ENCODE data around the gene MISP3. TPM values are rescaled to one million over a fixed set of nuclear protein-coding genes. Genes with fewer than 3 reads are reported as not detected.
"Not testable (repeated sequence)": the region's sequence is repeated elsewhere in the genome, so short reads cannot be mapped to it uniquely, and the experiment has no call there.

The MISP3 gene
- total RNA-seq, 1 donor from 2014 or later, result 2.3 TPM

- H3K4me1 Mint-ChIP-seq (ENCODE audit: low read depth), result peaks cover 11% of the 10 kb centered on the region
- peaks cover 43% of the 10 kb centered on the region for H3K36me3 Mint-ChIP-seq (ENCODE audit: low read depth)
Observed at GRCh38 chr19:14042659-14043608, 29.7 kb upstream of the MISP3 start.

GRCh38 chr19:14047866-14048265 lies 24.7 kb upstream of the MISP3 start:
- not testable (repeated sequence) for H3K27me3 Mint-ChIP-seq (ENCODE audit: insufficient read depth); DNase-seq (ENCODE audit: low spot score); H3K9me3 Mint-ChIP-seq; H3K27ac Mint-ChIP-seq; H3K4me3 Mint-ChIP-seq
- peaks cover 47% of the 10 kb centered on the region for H3K36me3 Mint-ChIP-seq (ENCODE audit: low read depth)
- H3K4me1 Mint-ChIP-seq (ENCODE audit: low read depth), result peaks cover 10% of the 10 kb centered on the region
- intact Hi-C loops (cut with micrococcal nuclease), result loop anchor here (1.0 to 5.0 kb wide), 2 partner anchors 81 to 168 kb away; no protein-coding TSS in a partner anchor

More at GRCh38 chr19:14042659-14043608, 29.7 kb upstream of the MISP3 start:
- peak overlapping the region; percentile 70 for H3K27ac Mint-ChIP-seq
- H3K4me3 Mint-ChIP-seq; H3K9me3 Mint-ChIP-seq; H3K27me3 Mint-ChIP-seq (ENCODE audit: insufficient read depth): not testable (repeated sequence)
- peak; percentile 19 for DNase-seq (ENCODE audit: low spot score)
- intact Hi-C loops (cut with micrococcal nuclease), result loop anchor here (1.0 kb wide), 1 partner anchor 163 kb away; no protein-coding TSS in a partner anchor

GRCh38 chr19:14048443-14049153 lies 24.0 kb upstream of the MISP3 start:
- Mint-ChIP-seq H3K36me3 (ENCODE audit: low read depth) (peaks cover 46% of the 10 kb centered on the region), H3K4me1 (ENCODE audit: low read depth) (peaks cover 7% of the 10 kb centered on the region), H3K4me3 (no peak overlapping the region), H3K27me3 (ENCODE audit: insufficient read depth) (no peaks in the 10 kb centered on the region), H3K9me3 (peaks cover 4% of the 10 kb centered on the region), H3K27ac (no peak overlapping the region)
- intact Hi-C loops (cut with micrococcal nuclease), result loop anchor here (1.0 to 5.0 kb wide), 2 partner anchors 81 to 168 kb away; no protein-coding TSS in a partner anchor
- peak; percentile 60 for DNase-seq (ENCODE audit: low spot score)

- DNase-seq (ENCODE audit: low spot score), result no peak
- Mint-ChIP-seq H3K27me3 (ENCODE audit: insufficient read depth) (peaks cover 7% of the 10 kb centered on the region), H3K27ac (no peak overlapping the region), H3K9me3 (peaks cover 4% of the 10 kb centered on the region), H3K4me3 (no peak overlapping the region), H3K4me1 (ENCODE audit: low read depth) (peaks cover 7% of the 10 kb centered on the region), H3K36me3 (ENCODE audit: low read depth) (peaks cover 51% of the 10 kb centered on the region)
- intact Hi-C loops (cut with micrococcal nuclease), result no loop called here
Observed at GRCh38 chr19:14050512-14050911, 22.1 kb upstream of the MISP3 start.

- peaks cover 47% of the 10 kb centered on the region for H3K36me3 Mint-ChIP-seq (ENCODE audit: low read depth)
- H3K4me1 Mint-ChIP-seq (ENCODE audit: low read depth); H3K27me3 Mint-ChIP-seq (ENCODE audit: insufficient read depth); H3K4me3 Mint-ChIP-seq; intact Hi-C loops (cut with micrococcal nuclease); H3K27ac Mint-ChIP-seq; H3K9me3 Mint-ChIP-seq; DNase-seq (ENCODE audit: low spot score): not testable (repeated sequence)
Observed at GRCh38 chr19:14050961-14051360, 21.6 kb upstream of the MISP3 start.

- Mint-ChIP-seq H3K36me3 (ENCODE audit: low read depth) (peaks cover 41% of the 10 kb centered on the region), H3K4me1 (ENCODE audit: low read depth) (peaks cover 7% of the 10 kb centered on the region), H3K9me3 (peaks cover 4% of the 10 kb centered on the region), H3K4me3 (no peak overlapping the region), H3K27me3 (ENCODE audit: insufficient read depth) (peaks cover 9% of the 10 kb centered on the region), H3K27ac (no peak overlapping the region)
- DNase-seq (ENCODE audit: low spot score), result no peak
- intact Hi-C loops (cut with micrococcal nuclease), result no loop called here
Observed at GRCh38 chr19:14051980-14052379, 20.6 kb upstream of the MISP3 start.

GRCh38 chr19:14052470-14052869 lies 20.1 kb upstream of the MISP3 start:
- no peak for DNase-seq (ENCODE audit: low spot score)
- peaks cover 7% of the 10 kb centered on the region for H3K4me1 Mint-ChIP-seq (ENCODE audit: low read depth)
- intact Hi-C loops (cut with micrococcal nuclease), result no loop called here
- H3K27me3 Mint-ChIP-seq (ENCODE audit: insufficient read depth), result peaks cover 9% of the 10 kb centered on the region
- no peak overlapping the region for H3K4me3 Mint-ChIP-seq
- no peak overlapping the region for H3K27ac Mint-ChIP-seq
- H3K36me3 Mint-ChIP-seq (ENCODE audit: low read depth), result peaks cover 41% of the 10 kb centered on the region
- H3K9me3 Mint-ChIP-seq, result peaks cover 4% of the 10 kb centered on the region

GRCh38 chr19:14053032-14053431 lies 19.6 kb upstream of the MISP3 start:
- Mint-ChIP-seq H3K9me3 (peaks cover 4% of the 10 kb centered on the region), H3K27me3 (ENCODE audit: insufficient read depth) (peaks cover 14% of the 10 kb centered on the region), H3K36me3 (ENCODE audit: low read depth) (peaks cover 41% of the 10 kb centered on the region), H3K27ac (no peak overlapping the region), H3K4me3 (no peak overlapping the region), H3K4me1 (ENCODE audit: low read depth) (peaks cover 11% of the 10 kb centered on the region)
- no peak for DNase-seq (ENCODE audit: low spot score)
- intact Hi-C loops (cut with micrococcal nuclease), result no loop called here

GRCh38 chr19:14053500-14053899 lies 19.1 kb upstream of the MISP3 start:
- Mint-ChIP-seq H3K36me3 (ENCODE audit: low read depth) (peaks cover 40% of the 10 kb centered on the region), H3K9me3 (peaks cover 4% of the 10 kb centered on the region), H3K27me3 (ENCODE audit: insufficient read depth) (peaks cover 19% of the 10 kb centered on the region), H3K4me1 (ENCODE audit: low read depth) (peaks cover 12% of the 10 kb centered on the region), H3K27ac (no peak overlapping the region), H3K4me3 (no peak overlapping the region)
- intact Hi-C loops (cut with micrococcal nuclease), result no loop called here
- DNase-seq (ENCODE audit: low spot score), result no peak

GRCh38 chr19:14054099-14054498 lies 18.5 kb upstream of the MISP3 start:
- intact Hi-C loops (cut with micrococcal nuclease), result no loop called here
- DNase-seq (ENCODE audit: low spot score), result no peak
- H3K36me3 Mint-ChIP-seq (ENCODE audit: low read depth), result peaks cover 36% of the 10 kb centered on the region
- H3K27ac Mint-ChIP-seq, result peak overlapping the region; percentile 84
- peaks cover 25% of the 10 kb centered on the region for H3K27me3 Mint-ChIP-seq (ENCODE audit: insufficient read depth)
- no peak overlapping the region for H3K4me3 Mint-ChIP-seq
- H3K4me1 Mint-ChIP-seq (ENCODE audit: low read depth), result peaks cover 14% of the 10 kb centered on the region
- peaks cover 4% of the 10 kb centered on the region for H3K9me3 Mint-ChIP-seq

GRCh38 chr19:14054721-14055120 lies 17.9 kb upstream of the MISP3 start:
- H3K27me3 Mint-ChIP-seq (ENCODE audit: insufficient read depth), result peaks cover 29% of the 10 kb centered on the region
- intact Hi-C loops (cut with micrococcal nuclease), result no loop called here
- H3K4me1 Mint-ChIP-seq (ENCODE audit: low read depth), result peaks cover 16% of the 10 kb centered on the region
- peaks cover 4% of the 10 kb centered on the region for H3K9me3 Mint-ChIP-seq
- no peak for DNase-seq (ENCODE audit: low spot score)
- H3K27ac Mint-ChIP-seq, result no peak overlapping the region
- H3K4me3 Mint-ChIP-seq, result no peak overlapping the region
- H3K36me3 Mint-ChIP-seq (ENCODE audit: low read depth), result peaks cover 34% of the 10 kb centered on the region

- no peak for DNase-seq (ENCODE audit: low spot score)
- Mint-ChIP-seq H3K4me1 (ENCODE audit: low read depth) (peaks cover 19% of the 10 kb centered on the region), H3K4me3 (no peak overlapping the region), H3K27me3 (ENCODE audit: insufficient read depth) (peaks cover 33% of the 10 kb centered on the region), H3K9me3 (peaks cover 4% of the 10 kb centered on the region), H3K36me3 (ENCODE audit: low read depth) (peaks cover 27% of the 10 kb centered on the region), H3K27ac (no peak overlapping the region)
- intact Hi-C loops (cut with micrococcal nuclease), result no loop called here
Observed at GRCh38 chr19:14055396-14055795, 17.2 kb upstream of the MISP3 start.
